ENCODE data around the gene ARIH2. TPM values are rescaled to one million over a fixed set of nuclear protein-coding genes. Genes with fewer than 3 reads are reported as not detected.

Gene ARIH2
- total RNA-seq, 1 experiment from 2014 or later: 122 TPM

- TF ChIP-seq CTCF (conservative IDR thresholded peaks at IDR 0.05): no peak
- Histone ChIP-seq H3K14ac (ENCODE audit: insufficient read depth, low read length) (no peak overlapping the region), H3K27ac (ENCODE audit: insufficient read length, low read depth, low read length) (no peak overlapping the region), H3K23me2 (ENCODE audit: insufficient read length, low read depth, low read length, poor library complexity, severe bottlenecking) (peaks cover 12% of the 10 kb centered on the region), H3K9me3 (ENCODE audit: control insufficient read depth, low read depth, low read length) (no peaks in the 10 kb centered on the region), H2AFZ (ENCODE audit: low read length) (no peak overlapping the region), H4K5ac (ENCODE audit: insufficient read length, low read depth, low read length) (no peak overlapping the region), H3K27me3 (ENCODE audit: insufficient read depth, low read length) (no peaks in the 10 kb centered on the region), H3K4me1 (ENCODE audit: insufficient read depth, low read length) (no peaks in the 10 kb centered on the region; the same call in 1 of the 2 replicates), H3K4me2 (ENCODE audit: insufficient read depth, insufficient read length, low read length) (no peak overlapping the region), H4K91ac (ENCODE audit: insufficient read length, low read depth, low read length) (no peak overlapping the region), H2BK15ac (ENCODE audit: low read depth, low read length) (no peak overlapping the region), H2BK12ac (ENCODE audit: insufficient read length, low read depth, low read length) (no peak overlapping the region), H3K9ac (ENCODE audit: extremely low read depth, insufficient read length, low read length) (no peak overlapping the region), H3K79me2 (ENCODE audit: insufficient read depth, low read length) (peaks cover 7% of the 10 kb centered on the region; the same call in 1 of the 2 replicates), H3K18ac (ENCODE audit: insufficient read length, low read depth, low read length) (no peak overlapping the region), H4K20me1 (ENCODE audit: control insufficient read depth, insufficient read depth, insufficient read length) (no peaks in the 10 kb centered on the region), H3T11ph (ENCODE audit: low read length) (no peak overlapping the region), H3K4ac (ENCODE audit: low read depth, low read length) (no peak overlapping the region), H4K8ac (replicated peaks; ENCODE audit: insufficient read length, low read depth, low read length) (no peak overlapping the region), H2AK5ac (ENCODE audit: insufficient read length, low read length) (no peak overlapping the region), H3K79me1 (ENCODE audit: insufficient read depth, low read depth, low read length, poor library complexity, severe bottlenecking) (peaks cover 3% of the 10 kb centered on the region), H2BK5ac (ENCODE audit: insufficient read length, low read length) (no peak overlapping the region), H2BK120ac (ENCODE audit: low read depth, low read length, poor library complexity, severe bottlenecking) (no peak overlapping the region), H2BK20ac (ENCODE audit: low read depth, low read length, poor library complexity, severe bottlenecking) (no peak overlapping the region), H3K23ac (ENCODE audit: insufficient read length, low read depth, low read length) (no peak overlapping the region), H3K56ac (ENCODE audit: insufficient read length, low read depth, low read length) (no peak overlapping the region)
- WGBS (ENCODE audit: extremely low coverage, insufficient read length, low lambda C conversion rate): no CpG with 5 or more reads among the region's 1 CpG
- peaks cover 7 to 10% of the 10 kb centered on the region in 2 experiments for H3K4me1 Mint-ChIP-seq
- DNase-seq: no peak
- H3K27me3 Mint-ChIP-seq (ENCODE audit: low read depth): no peaks in the 10 kb centered on the region
- peaks cover 0 to 2% (median 0%) of the 10 kb centered on the region in 3 experiments; a peak in 2 of 7 replicates for H3K36me3 Mint-ChIP-seq (ENCODE audit: insufficient read depth in 1 of 3, low read depth in 3 of 3)
- no peak overlapping the region for H3K27ac Mint-ChIP-seq
- no peak overlapping the region for H3K4me3 Mint-ChIP-seq
- no peaks in the 10 kb centered on the region for H3K9me3 Mint-ChIP-seq
These were observed 3.3 kb upstream of the ARIH2 start for GRCh38 chr3:48915296-48915695.
